Measurements from ENCODE around the gene TCF3.
A peak's percentile ranks its signal among the peaks of the same experiment; 100 is the strongest.

TCF3 gene

GRCh38 chr19:1684573-1684912 lies 32.1 kb upstream of the TCF3 start:
- H3K4me1 ChIP-seq (ENCODE audit: control insufficient read depth, insufficient read depth, low read length), result no peaks in the 10 kb centered on the region
- no peaks in the 10 kb centered on the region for H3K9me3 ChIP-seq (ENCODE audit: control insufficient read depth, low read length)
- H3K9ac ChIP-seq (ENCODE audit: low read length), result no peak overlapping the region
- no peak for DNase-seq (ENCODE audit: low read depth)
- H3K4me3 ChIP-seq (ENCODE audit: low read length), result no peak overlapping the region
- H3K27me3 ChIP-seq (replicated peaks; ENCODE audit: control insufficient read depth, insufficient read depth, low read length), result peaks cover 33% of the 10 kb centered on the region
- H3K36me3 ChIP-seq (ENCODE audit: control insufficient read depth, insufficient read depth, low read length, severe bottlenecking), result no peaks in the 10 kb centered on the region

DNA sequence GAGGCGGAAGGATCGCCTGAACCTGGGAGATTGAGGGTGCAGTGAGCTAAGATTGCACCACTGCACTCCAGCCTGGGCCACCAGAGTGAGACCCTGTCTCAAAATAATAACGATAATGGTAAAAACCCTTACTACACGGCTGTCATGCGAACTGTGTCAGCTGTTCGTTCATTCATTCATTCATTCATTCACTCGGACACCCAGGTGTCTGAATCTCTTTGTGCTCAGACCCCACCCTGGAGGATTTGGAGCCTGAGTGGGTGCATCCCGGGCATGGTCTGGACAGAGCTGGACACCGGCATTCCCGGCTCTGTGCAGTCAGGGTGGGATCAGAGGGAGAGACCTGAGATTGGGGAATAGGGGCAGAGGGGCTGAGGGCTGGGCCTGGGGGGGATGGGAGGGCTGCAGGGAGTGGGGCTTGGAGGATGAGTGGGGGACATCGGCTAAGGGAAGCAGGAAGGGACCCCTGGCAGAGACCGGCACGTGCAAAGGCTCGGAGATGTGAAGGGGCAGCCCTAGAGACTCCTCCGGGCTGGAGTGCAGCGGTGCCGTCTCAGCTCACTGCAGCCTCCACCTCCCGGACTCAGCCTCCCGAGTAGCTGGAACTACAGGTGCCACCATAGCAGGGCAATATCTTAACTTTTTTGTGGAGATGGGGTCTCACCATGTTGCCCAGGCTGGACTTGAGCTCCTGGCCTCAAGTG lies 31.6 kb upstream of the TCF3 start:
- H3K4me1 ChIP-seq (ENCODE audit: control insufficient read depth, insufficient read depth, low read length), result no peaks in the 10 kb centered on the region
- peaks cover 36% of the 10 kb centered on the region for H3K27me3 ChIP-seq (replicated peaks; ENCODE audit: control insufficient read depth, insufficient read depth, low read length)
- no peak overlapping the region for H3K9ac ChIP-seq (ENCODE audit: low read length)
- H3K4me3 ChIP-seq (ENCODE audit: low read length), result no peak overlapping the region
- no peaks in the 10 kb centered on the region for H3K36me3 ChIP-seq (ENCODE audit: control insufficient read depth, insufficient read depth, low read length, severe bottlenecking)
- H3K9me3 ChIP-seq (ENCODE audit: control insufficient read depth, low read length), result no peaks in the 10 kb centered on the region
- DNase-seq (ENCODE audit: low read depth), result no peak

GRCh38 chr19:1680976-1681375 lies 28.6 kb upstream of the TCF3 start:
- peaks cover 54% of the 10 kb centered on the region for H3K27me3 ChIP-seq (replicated peaks; ENCODE audit: control insufficient read depth, insufficient read depth, low read length)

GRCh38 chr19:1678073-1678472 lies 25.7 kb upstream of the TCF3 start:
- Histone ChIP-seq H3K9ac (ENCODE audit: low read length) (no peak overlapping the region), H3K4me3 (ENCODE audit: low read length) (no peak overlapping the region), H3K36me3 (ENCODE audit: control insufficient read depth, insufficient read depth, low read length, severe bottlenecking) (no peaks in the 10 kb centered on the region), H3K9me3 (ENCODE audit: control insufficient read depth, low read length) (no peaks in the 10 kb centered on the region), H3K27me3 (replicated peaks; ENCODE audit: control insufficient read depth, insufficient read depth, low read length) (peaks cover 47% of the 10 kb centered on the region), H3K4me1 (ENCODE audit: control insufficient read depth, insufficient read depth, low read length) (no peaks in the 10 kb centered on the region)
- DNase-seq (ENCODE audit: low read depth), result no peak

More at GRCh38 chr19:1680976-1681375, 28.6 kb upstream of the TCF3 start:
- no peak overlapping the region for H3K4me3 ChIP-seq (ENCODE audit: low read length)
- H3K9me3 ChIP-seq (ENCODE audit: control insufficient read depth, low read length), result no peaks in the 10 kb centered on the region
- no peak for DNase-seq (ENCODE audit: low read depth)
- no peak overlapping the region for H3K9ac ChIP-seq (ENCODE audit: low read length)
- no peaks in the 10 kb centered on the region for H3K4me1 ChIP-seq (ENCODE audit: control insufficient read depth, insufficient read depth, low read length)
- H3K36me3 ChIP-seq (ENCODE audit: control insufficient read depth, insufficient read depth, low read length, severe bottlenecking), result no peaks in the 10 kb centered on the region

GRCh38 chr19:1676351-1677266 lies 24.2 kb upstream of the TCF3 start:
- Histone ChIP-seq H3K27me3 (replicated peaks; ENCODE audit: control insufficient read depth, insufficient read depth, low read length) (peaks cover 42% of the 10 kb centered on the region), H3K4me1 (ENCODE audit: control insufficient read depth, insufficient read depth, low read length) (no peaks in the 10 kb centered on the region), H3K9ac (ENCODE audit: low read length) (no peak overlapping the region), H3K9me3 (ENCODE audit: control insufficient read depth, low read length) (no peaks in the 10 kb centered on the region), H3K4me3 (ENCODE audit: low read length) (no peak overlapping the region), H3K36me3 (ENCODE audit: control insufficient read depth, insufficient read depth, low read length, severe bottlenecking) (no peaks in the 10 kb centered on the region)
- DNase-seq (ENCODE audit: low read depth), result no peak

- Histone ChIP-seq H3K9me3 (ENCODE audit: control insufficient read depth, low read length) (no peaks in the 10 kb centered on the region), H3K4me1 (ENCODE audit: control insufficient read depth, insufficient read depth, low read length) (no peaks in the 10 kb centered on the region), H3K27me3 (replicated peaks; ENCODE audit: control insufficient read depth, insufficient read depth, low read length) (peaks cover 44% of the 10 kb centered on the region), H3K36me3 (ENCODE audit: control insufficient read depth, insufficient read depth, low read length, severe bottlenecking) (no peaks in the 10 kb centered on the region), H3K4me3 (ENCODE audit: low read length) (no peak overlapping the region), H3K9ac (ENCODE audit: low read length) (no peak overlapping the region)
- DNase-seq (ENCODE audit: low read depth), result peak; percentile 22
Observed at GRCh38 chr19:1675633-1676350, 23.4 kb upstream of the TCF3 start.

GRCh38 chr19:1674293-1674679 lies 21.9 kb upstream of the TCF3 start:
- H3K36me3 ChIP-seq (ENCODE audit: control insufficient read depth, insufficient read depth, low read length, severe bottlenecking), result no peaks in the 10 kb centered on the region
- peaks cover 41% of the 10 kb centered on the region for H3K27me3 ChIP-seq (replicated peaks; ENCODE audit: control insufficient read depth, insufficient read depth, low read length)
- no peaks in the 10 kb centered on the region for H3K4me1 ChIP-seq (ENCODE audit: control insufficient read depth, insufficient read depth, low read length)
- H3K9ac ChIP-seq (ENCODE audit: low read length), result no peak overlapping the region
- H3K9me3 ChIP-seq (ENCODE audit: control insufficient read depth, low read length), result no peaks in the 10 kb centered on the region
- H3K4me3 ChIP-seq (ENCODE audit: low read length), result no peak overlapping the region
- DNase-seq (ENCODE audit: low read depth), result no peak

DNA sequence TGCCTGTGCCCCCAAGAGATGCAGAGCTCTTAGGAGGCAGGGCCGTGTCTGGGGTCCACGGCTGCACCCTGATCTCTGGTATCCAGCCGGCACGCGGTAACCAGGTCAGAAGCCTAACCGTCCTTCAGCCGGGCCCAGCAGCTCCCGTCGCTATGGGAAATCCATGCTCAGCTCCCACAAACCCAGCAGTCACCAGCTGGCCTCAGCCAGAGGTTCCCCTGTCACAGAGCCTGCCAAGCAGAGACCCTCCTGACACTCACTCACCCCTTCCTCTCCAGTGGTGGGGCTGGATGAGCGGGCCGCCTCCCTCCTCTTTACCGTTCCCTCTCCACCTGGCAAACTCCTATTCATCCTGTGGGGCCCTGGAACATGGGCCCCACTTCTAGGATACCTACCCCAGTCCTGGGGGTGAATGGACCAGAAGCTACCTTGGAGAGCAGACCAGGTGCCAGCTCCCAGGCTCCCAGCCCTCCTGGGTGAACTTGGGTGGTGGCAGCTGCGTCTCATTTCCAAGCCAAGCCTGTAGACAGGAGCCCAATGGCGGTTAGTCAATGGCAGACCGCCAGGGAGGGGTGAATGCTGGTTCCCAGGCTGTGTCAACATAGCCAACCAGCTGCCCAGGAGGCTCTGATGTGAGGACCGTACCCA lies 21.4 kb upstream of the TCF3 start:
- Histone ChIP-seq H3K9me3 (ENCODE audit: control insufficient read depth, low read length) (no peaks in the 10 kb centered on the region), H3K4me3 (ENCODE audit: low read length) (no peak overlapping the region), H3K36me3 (ENCODE audit: control insufficient read depth, insufficient read depth, low read length, severe bottlenecking) (no peaks in the 10 kb centered on the region), H3K9ac (ENCODE audit: low read length) (no peak overlapping the region), H3K4me1 (ENCODE audit: control insufficient read depth, insufficient read depth, low read length) (no peaks in the 10 kb centered on the region), H3K27me3 (replicated peaks; ENCODE audit: control insufficient read depth, insufficient read depth, low read length) (peaks cover 39% of the 10 kb centered on the region)
- DNase-seq (ENCODE audit: low read depth), result no peak

DNA sequence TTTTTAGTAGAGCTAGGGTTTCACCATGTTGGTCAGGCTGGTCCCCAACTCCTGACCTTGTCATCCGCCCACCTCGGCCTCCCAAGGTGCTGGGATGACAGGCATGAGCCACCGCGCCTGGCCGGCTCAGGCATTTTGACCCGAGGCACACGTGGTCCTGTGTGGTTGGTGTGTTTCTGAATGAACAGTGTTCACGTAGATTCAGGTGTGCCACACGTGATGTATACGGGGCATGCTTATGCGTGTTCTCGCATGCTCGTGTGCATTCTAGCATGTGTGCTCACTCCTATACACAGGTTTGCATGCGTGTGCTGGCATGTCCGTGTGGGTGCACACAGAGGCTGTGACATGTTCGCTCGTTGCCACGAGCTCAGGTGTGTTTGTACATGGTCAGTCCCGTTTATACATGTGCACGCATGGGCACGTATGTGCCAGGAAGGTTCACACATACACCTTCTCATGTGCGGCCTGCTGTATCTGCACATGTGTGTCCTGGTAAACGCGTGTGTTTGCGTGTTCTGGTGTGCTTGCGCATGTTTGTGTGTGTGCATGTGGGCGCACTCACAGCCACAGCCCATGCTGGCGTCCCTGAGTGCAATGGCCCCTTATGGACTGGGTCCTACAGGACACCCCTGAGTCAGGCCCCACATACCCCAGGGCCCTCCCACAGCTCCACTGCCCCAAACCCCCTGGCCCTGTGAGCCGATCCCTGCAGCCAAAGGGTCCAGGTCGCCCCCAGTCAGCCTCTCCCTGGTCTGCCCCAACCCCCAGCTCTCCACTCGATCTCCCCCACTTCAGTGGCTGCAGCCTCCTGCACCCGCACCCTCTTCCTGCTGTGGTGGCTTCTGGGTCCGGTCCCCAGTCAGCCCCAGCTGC lies 20.6 kb upstream of the TCF3 start:
- no peaks in the 10 kb centered on the region for H3K36me3 ChIP-seq (ENCODE audit: control insufficient read depth, insufficient read depth, low read length, severe bottlenecking)
- H3K9ac ChIP-seq (ENCODE audit: low read length), result no peak overlapping the region
- no peaks in the 10 kb centered on the region for H3K9me3 ChIP-seq (ENCODE audit: control insufficient read depth, low read length)
- peaks cover 39% of the 10 kb centered on the region for H3K27me3 ChIP-seq (replicated peaks; ENCODE audit: control insufficient read depth, insufficient read depth, low read length)
- H3K4me3 ChIP-seq (ENCODE audit: low read length), result no peak overlapping the region
- peaks cover 4% of the 10 kb centered on the region for H3K4me1 ChIP-seq (ENCODE audit: control insufficient read depth, insufficient read depth, low read length)
- DNase-seq (ENCODE audit: low read depth), result no peak

DNA sequence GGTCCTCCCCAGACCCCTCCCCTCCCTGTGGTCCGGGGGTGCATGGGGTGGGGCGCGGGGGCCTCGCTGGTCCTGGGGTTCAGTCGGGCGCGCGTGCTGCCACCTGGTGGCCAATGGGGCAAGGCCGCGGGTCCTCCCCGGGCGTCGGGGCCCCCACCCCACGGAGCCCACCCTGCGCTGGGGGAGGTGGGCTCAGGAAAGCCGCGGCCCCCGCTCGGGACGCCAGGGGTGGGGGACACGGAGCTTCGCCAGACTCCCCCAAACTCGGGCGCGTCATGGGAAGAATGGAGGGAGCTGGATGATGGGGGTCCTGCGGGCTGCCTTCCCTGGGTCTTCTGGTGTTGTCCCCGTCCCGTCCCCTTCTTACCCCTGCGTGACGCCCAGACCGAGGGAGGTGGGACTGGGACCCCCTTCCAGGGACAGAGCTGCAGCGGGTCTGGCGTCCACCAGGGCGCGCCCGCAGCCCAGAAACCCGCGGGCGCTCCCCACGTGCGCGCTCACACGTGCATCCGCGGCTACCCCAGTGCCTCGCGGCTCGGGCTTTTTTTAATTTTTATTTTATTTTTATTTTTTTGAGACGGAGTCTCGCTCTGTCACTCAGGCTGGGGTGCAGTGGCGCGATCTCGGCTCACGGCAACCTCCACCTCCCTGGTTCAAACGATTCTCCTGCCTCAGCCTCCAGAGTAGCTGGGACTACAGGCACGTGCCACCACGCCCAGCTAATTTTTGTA lies 19.8 kb upstream of the TCF3 start:
- H3K36me3 ChIP-seq (ENCODE audit: control insufficient read depth, insufficient read depth, low read length, severe bottlenecking), result no peaks in the 10 kb centered on the region
- no peaks in the 10 kb centered on the region for H3K9me3 ChIP-seq (ENCODE audit: control insufficient read depth, low read length)
- peaks cover 4% of the 10 kb centered on the region for H3K4me1 ChIP-seq (ENCODE audit: control insufficient read depth, insufficient read depth, low read length)
- no peak overlapping the region for H3K9ac ChIP-seq (ENCODE audit: low read length)
- DNase-seq (ENCODE audit: low read depth), result peak; percentile 79
- peaks cover 34% of the 10 kb centered on the region for H3K27me3 ChIP-seq (replicated peaks; ENCODE audit: control insufficient read depth, insufficient read depth, low read length)
- H3K4me3 ChIP-seq (ENCODE audit: low read length), result no peak overlapping the region
